Neural cell (in vitro differentiated cells): ENCODE results near the gene ZNF407. TPM values are rescaled to one million over a fixed set of nuclear protein-coding genes. Genes with fewer than 3 reads are reported as not detected.

ENCODE experiments used
- H2AFZ ChIP-seq: fragments of 200-600, 300-800 bp; sonication (generic), shearing (Covaris generic); 2 replicates; pipeline ENCODE4 v1.6.0; 2014; ENCODE audit warnings: low read depth, mild to moderate bottlenecking, antibody characterized with exemption, low read length, moderate library complexity
- H3F3A ChIP-seq: fragments of 200-600 bp; shearing (Covaris generic); 2 replicates; pipeline ENCODE4 v1.6.1; 2016; ENCODE audit warnings: mild to moderate bottlenecking, moderate library complexity, mixed read lengths, antibody characterized with exemption, low read length; ENCODE audit not compliant: insufficient read depth, poor library complexity, severe bottlenecking
- H3K27ac ChIP-seq: fragments of 200-600, 300-800 bp; sonication (generic), shearing (Covaris generic); 2 replicates; pipeline ENCODE4 v1.5.1; 2014; ENCODE audit warnings: mild to moderate bottlenecking, low read length, moderate library complexity
- H3K27me3 ChIP-seq: fragments of 300-800, 200-600 bp; sonication (generic), shearing (Covaris generic); 2 replicates; pipeline ENCODE4 v1.6.0; 2014; ENCODE audit warnings: mild to moderate bottlenecking, low read depth, low read length, moderate library complexity; ENCODE audit not compliant: insufficient read depth
- H3K36me3 ChIP-seq: fragments of 300-800, 200-600 bp; sonication (generic), shearing (Covaris generic); 2 replicates; pipeline ENCODE4 v1.5.1; 2014; ENCODE audit warnings: mild to moderate bottlenecking, antibody characterized with exemption, low read length, moderate library complexity; ENCODE audit not compliant: insufficient read depth
- H3K4me2 ChIP-seq: fragments of 300-800, 200-600 bp; sonication (generic), shearing (Covaris generic); 2 replicates; pipeline ENCODE4 v1.6.0; 2014; ENCODE audit warnings: mild to moderate bottlenecking, low read length
- H3K4me3 ChIP-seq: fragments of 300-800, 200-600 bp; sonication (generic), shearing (Covaris generic); 2 replicates; pipeline ENCODE4 v1.5.1; 2014; ENCODE audit warnings: mild to moderate bottlenecking, low read length, moderate library complexity
- H3K79me2 ChIP-seq: fragments of 200-600 bp; shearing (Covaris generic); replicated peaks from 2 replicates; pipeline ENCODE4 v1.6.0; 2014; ENCODE audit warnings: mild to moderate bottlenecking, low read length, moderate library complexity; ENCODE audit not compliant: insufficient read depth
- H3K9ac ChIP-seq: fragments of 300-800, 200-600 bp; sonication (generic), shearing (Covaris generic); 2 replicates; pipeline ENCODE4 v1.6.1; 2016; ENCODE audit warnings: mild to moderate bottlenecking, low read length, mixed read lengths
- H3K9me2 ChIP-seq: fragments of 200-600 bp; shearing (Covaris generic); 2 replicates; pipeline ENCODE4 v1.6.1; 2016; ENCODE audit warnings: mild to moderate bottlenecking, low read length, mixed read lengths; ENCODE audit not compliant: insufficient read depth
- H3K9me3 ChIP-seq: fragments of 200-600, 300-800 bp; sonication (generic), shearing (Covaris generic); 2 replicates; pipeline ENCODE4 v1.6.1; 2016; ENCODE audit warnings: mild to moderate bottlenecking, mixed run types, low read length, moderate library complexity, mixed read lengths
- H4K20me1 ChIP-seq: fragments of 200-600 bp; shearing (Covaris generic); 2 replicates; pipeline ENCODE4 v1.6.1; 2016; ENCODE audit warnings: mild to moderate bottlenecking, mixed run types; ENCODE audit not compliant: insufficient read depth
- EP300 ChIP-seq: fragments of 450-650 bp; conservative IDR thresholded peaks from 2 replicates; pipeline ENCODE4 v1.6.1; 2014; ENCODE audit warnings: antibody characterized with exemption, mild to moderate bottlenecking, moderate library complexity; ENCODE audit not compliant: poor library complexity, severe bottlenecking
- EZH2 ChIP-seq: fragments of 200-600, 300-800 bp; shearing (Covaris generic), sonication (generic); IDR thresholded peaks from 2 replicates; pipeline ENCODE4 v1.6.1; 2014; ENCODE audit warnings: antibody characterized with exemption, low read length, borderline replicate concordance, mild to moderate bottlenecking; ENCODE audit not compliant: insufficient read depth, poor library complexity, severe bottlenecking
- MXI1 ChIP-seq: fragments of 450-650 bp; conservative IDR thresholded peaks from 2 replicates; pipeline ENCODE4 v1.6.1; 2014; ENCODE audit warnings: antibody characterized with exemption, mild to moderate bottlenecking; ENCODE audit not compliant: poor library complexity, severe bottlenecking
- POLR2AphosphoS5 ChIP-seq: IDR thresholded peaks from 2 replicates; pipeline ENCODE4 v1.6.1; 2012
- RAD21 ChIP-seq: fragments of 450-650 bp; conservative IDR thresholded peaks from 2 replicates; pipeline ENCODE4 v1.6.1; 2014; ENCODE audit warnings: antibody characterized with exemption, mild to moderate bottlenecking, moderate library complexity
- REST ChIP-seq: IDR thresholded peaks from 2 replicates; pipeline ENCODE4 v1.6.1; 2012; ENCODE audit warnings: borderline replicate concordance
- SMC3 ChIP-seq: fragments of 450-650 bp; conservative IDR thresholded peaks from 2 replicates; pipeline ENCODE4 v1.6.1; 2014; ENCODE audit warnings: antibody characterized with exemption, mild to moderate bottlenecking, moderate library complexity; ENCODE audit not compliant: poor library complexity
- TAF1 ChIP-seq: IDR thresholded peaks from 2 replicates; pipeline ENCODE4 v1.6.1; 2012; ENCODE audit warnings: low read depth
- polyA plus RNA-seq: library from polyadenylated mRNA; depleted of rRNA; stranded (reverse); fragments of >200 nt; gene quantifications from 2 replicates; pipeline ENCODE4 v1.2.3, GENCODE V29; 2014
- TF ChIP-seq, protein P1 (sequence below): fragments of 450-650 bp; IDR thresholded peaks from 2 replicates; pipeline ENCODE4 v1.5.1; 2014; ENCODE audit warnings: antibody characterized with exemption, mild to moderate bottlenecking, moderate library complexity; ENCODE audit not compliant: poor library complexity, severe bottlenecking

ZNF407 gene
- polyA plus RNA-seq, 1 donor from 2014 or later, result 2.9 TPM

- Histone ChIP-seq H3F3A (no peaks in the 10 kb centered on the region), H3K36me3 (no peaks in the 10 kb centered on the region), H4K20me1 (no peaks in the 10 kb centered on the region), H3K9me3 (no peaks in the 10 kb centered on the region), H3K9ac (no peak overlapping the region), H3K9me2 (no peaks in the 10 kb centered on the region), H3K27me3 (no peaks in the 10 kb centered on the region), H2AFZ (no peak overlapping the region), H3K4me2 (no peak overlapping the region), H3K4me3 (no peak overlapping the region), H3K79me2 (no peaks in the 10 kb centered on the region), H3K27ac (no peak overlapping the region)
- TF ChIP-seq RAD21, result no peak
- no peak for TF ChIP-seq MXI1
These were observed 456.9 kb downstream of the ZNF407 start for GRCh38 chr18:75054611-75055010.

GRCh38 chr18:75057169-75057960 lies 459.7 kb downstream of the ZNF407 start:
- Histone ChIP-seq H3K36me3 (no peaks in the 10 kb centered on the region), H3K27me3 (no peaks in the 10 kb centered on the region), H3K9ac (no peak overlapping the region), H3K9me2 (no peaks in the 10 kb centered on the region), H3K27ac (no peak overlapping the region), H2AFZ (no peak overlapping the region), H3F3A (no peaks in the 10 kb centered on the region), H3K4me3 (no peak overlapping the region), H4K20me1 (no peaks in the 10 kb centered on the region), H3K79me2 (no peaks in the 10 kb centered on the region), H3K9me3 (no peaks in the 10 kb centered on the region), H3K4me2 (no peak overlapping the region)
- TF ChIP-seq MXI1 (no peak), SMC3 (no peak), POLR2AphosphoS5 (no peak), TAF1 (no peak), EZH2 (no peak), RAD21 (no peak), EP300 (no peak), REST (no peak)
- TF ChIP-seq, protein P1, sequence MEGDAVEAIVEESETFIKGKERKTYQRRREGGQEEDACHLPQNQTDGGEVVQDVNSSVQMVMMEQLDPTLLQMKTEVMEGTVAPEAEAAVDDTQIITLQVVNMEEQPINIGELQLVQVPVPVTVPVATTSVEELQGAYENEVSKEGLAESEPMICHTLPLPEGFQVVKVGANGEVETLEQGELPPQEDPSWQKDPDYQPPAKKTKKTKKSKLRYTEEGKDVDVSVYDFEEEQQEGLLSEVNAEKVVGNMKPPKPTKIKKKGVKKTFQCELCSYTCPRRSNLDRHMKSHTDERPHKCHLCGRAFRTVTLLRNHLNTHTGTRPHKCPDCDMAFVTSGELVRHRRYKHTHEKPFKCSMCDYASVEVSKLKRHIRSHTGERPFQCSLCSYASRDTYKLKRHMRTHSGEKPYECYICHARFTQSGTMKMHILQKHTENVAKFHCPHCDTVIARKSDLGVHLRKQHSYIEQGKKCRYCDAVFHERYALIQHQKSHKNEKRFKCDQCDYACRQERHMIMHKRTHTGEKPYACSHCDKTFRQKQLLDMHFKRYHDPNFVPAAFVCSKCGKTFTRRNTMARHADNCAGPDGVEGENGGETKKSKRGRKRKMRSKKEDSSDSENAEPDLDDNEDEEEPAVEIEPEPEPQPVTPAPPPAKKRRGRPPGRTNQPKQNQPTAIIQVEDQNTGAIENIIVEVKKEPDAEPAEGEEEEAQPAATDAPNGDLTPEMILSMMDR, result no peak
